DOHH2 (cell line): ENCODE results near the gene ITPR2.

Experiments
- H3F3A ChIP-seq: fragments of 200-600 bp; sonication (generic), shearing (Covaris generic); 2 replicates; pipeline ENCODE4 v1.6.0; 2016; ENCODE audit warnings: antibody characterized with exemption, mild to moderate bottlenecking; ENCODE audit not compliant: control insufficient read depth, insufficient read depth
- H3K27ac ChIP-seq: fragments of 200-600 bp; sonication (generic); 2 replicates; pipeline ENCODE4 v1.5.1; 2014; ENCODE audit warnings: low read depth, mild to moderate bottlenecking, low read length, moderate library complexity
- H3K27me3 ChIP-seq: fragments of 200-600 bp; sonication (generic); 2 replicates; pipeline ENCODE4 v1.6.1; 2014; ENCODE audit warnings: mild to moderate bottlenecking, low read length, mixed read lengths; ENCODE audit not compliant: control insufficient read depth
- H3K36me3 ChIP-seq: fragments of 200-600 bp; sonication (generic); 2 replicates; pipeline ENCODE4 v1.6.1; 2014; ENCODE audit warnings: mild to moderate bottlenecking, low read length, moderate library complexity, mixed read lengths; ENCODE audit not compliant: control insufficient read depth
- H3K4me1 ChIP-seq: fragments of 200-600 bp; sonication (generic); 2 replicates; pipeline ENCODE4 v1.6.1; 2014; ENCODE audit warnings: mild to moderate bottlenecking, low read length, mixed read lengths; ENCODE audit not compliant: control insufficient read depth
- H3K4me2 ChIP-seq: fragments of 200-600 bp; sonication (generic); 2 replicates; pipeline ENCODE4 v1.6.0; 2014; ENCODE audit warnings: mild to moderate bottlenecking, low read length, moderate library complexity
- H3K4me3 ChIP-seq: fragments of 200-600 bp; sonication (generic); 2 replicates; pipeline ENCODE4 v1.5.1; 2014; ENCODE audit warnings: mild to moderate bottlenecking, low read length, mixed read lengths
- H3K79me2 ChIP-seq: fragments of 200-600 bp; sonication (generic); 2 replicates; pipeline ENCODE4 v1.6.1; 2014; ENCODE audit warnings: mild to moderate bottlenecking, low read length, mixed read lengths; ENCODE audit not compliant: control insufficient read depth
- H3K9me2 ChIP-seq: fragments of 200-600 bp; sonication (generic); replicated peaks from 2 replicates; pipeline ENCODE4 v1.6.1; 2014; ENCODE audit warnings: mild to moderate bottlenecking, low read length, mixed read lengths; ENCODE audit not compliant: control insufficient read depth
- H3K9me3 ChIP-seq: fragments of 200-600 bp; sonication (generic); 2 replicates; pipeline ENCODE4 v1.6.1; 2014; ENCODE audit warnings: antibody characterized with exemption, low read length, mixed read lengths; ENCODE audit not compliant: control insufficient read depth, insufficient read depth
- H4K20me1 ChIP-seq: fragments of 200-600 bp; sonication (generic); 2 replicates; pipeline ENCODE4 v1.6.0; 2014; ENCODE audit warnings: low read depth, mild to moderate bottlenecking, antibody characterized with exemption, low read length, moderate library complexity; ENCODE audit not compliant: control insufficient read depth, insufficient read depth
- EZH2phosphoT487 ChIP-seq: fragments of 200-600 bp; sonication (generic); IDR thresholded peaks from 2 replicates; pipeline ENCODE4 v1.6.1; 2017; ENCODE audit warnings: borderline replicate concordance, mild to moderate bottlenecking, antibody characterized with exemption, low read length, moderate library complexity, mixed read lengths
- TF ChIP-seq, protein P1 (sequence below): fragments of 200-600 bp; sonication (generic); IDR thresholded peaks from one replicate; pipeline ENCODE4 v1.5.1; 2014; ENCODE audit warnings: antibody characterized with exemption, mild to moderate bottlenecking, low read depth, low read length; ENCODE audit not compliant: poor library complexity, severe bottlenecking

Gene ITPR2

DNA sequence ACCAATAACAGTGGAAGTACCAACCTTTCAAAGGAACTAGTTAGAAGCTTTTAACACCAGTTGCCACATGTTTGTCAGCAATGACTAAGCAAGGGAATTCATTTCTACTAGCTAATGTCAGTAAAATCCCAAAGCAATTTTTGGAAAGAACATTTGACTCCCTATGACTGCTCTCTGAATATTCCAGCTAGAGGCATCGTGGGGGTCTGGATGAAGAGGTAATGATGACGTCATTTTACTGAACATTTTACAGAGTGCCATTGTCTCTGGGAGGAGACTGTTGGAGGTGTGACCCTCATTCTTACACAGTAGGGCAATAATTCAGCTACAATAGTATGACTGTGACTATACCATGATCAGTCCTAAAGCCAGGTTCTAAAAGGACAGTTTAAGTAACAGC, 204.8 kb downstream of the ITPR2 start:
- Histone ChIP-seq H4K20me1 (no peaks in the 10 kb centered on the region), H3K79me2 (no peaks in the 10 kb centered on the region), H3K36me3 (peaks cover 7% of the 10 kb centered on the region; the same call in 1 of the 2 replicates), H3K9me3 (no peaks in the 10 kb centered on the region), H3K27me3 (no peaks in the 10 kb centered on the region), H3K4me1 (no peaks in the 10 kb centered on the region), H3K9me2 (no peaks in the 10 kb centered on the region), H3F3A (no peaks in the 10 kb centered on the region), H3K4me3 (no peak overlapping the region), H3K4me2 (no peak overlapping the region), H3K27ac (no peak overlapping the region)
- TF ChIP-seq EZH2phosphoT487: no peak
- TF ChIP-seq, protein P1, sequence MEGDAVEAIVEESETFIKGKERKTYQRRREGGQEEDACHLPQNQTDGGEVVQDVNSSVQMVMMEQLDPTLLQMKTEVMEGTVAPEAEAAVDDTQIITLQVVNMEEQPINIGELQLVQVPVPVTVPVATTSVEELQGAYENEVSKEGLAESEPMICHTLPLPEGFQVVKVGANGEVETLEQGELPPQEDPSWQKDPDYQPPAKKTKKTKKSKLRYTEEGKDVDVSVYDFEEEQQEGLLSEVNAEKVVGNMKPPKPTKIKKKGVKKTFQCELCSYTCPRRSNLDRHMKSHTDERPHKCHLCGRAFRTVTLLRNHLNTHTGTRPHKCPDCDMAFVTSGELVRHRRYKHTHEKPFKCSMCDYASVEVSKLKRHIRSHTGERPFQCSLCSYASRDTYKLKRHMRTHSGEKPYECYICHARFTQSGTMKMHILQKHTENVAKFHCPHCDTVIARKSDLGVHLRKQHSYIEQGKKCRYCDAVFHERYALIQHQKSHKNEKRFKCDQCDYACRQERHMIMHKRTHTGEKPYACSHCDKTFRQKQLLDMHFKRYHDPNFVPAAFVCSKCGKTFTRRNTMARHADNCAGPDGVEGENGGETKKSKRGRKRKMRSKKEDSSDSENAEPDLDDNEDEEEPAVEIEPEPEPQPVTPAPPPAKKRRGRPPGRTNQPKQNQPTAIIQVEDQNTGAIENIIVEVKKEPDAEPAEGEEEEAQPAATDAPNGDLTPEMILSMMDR: no peak

DNA sequence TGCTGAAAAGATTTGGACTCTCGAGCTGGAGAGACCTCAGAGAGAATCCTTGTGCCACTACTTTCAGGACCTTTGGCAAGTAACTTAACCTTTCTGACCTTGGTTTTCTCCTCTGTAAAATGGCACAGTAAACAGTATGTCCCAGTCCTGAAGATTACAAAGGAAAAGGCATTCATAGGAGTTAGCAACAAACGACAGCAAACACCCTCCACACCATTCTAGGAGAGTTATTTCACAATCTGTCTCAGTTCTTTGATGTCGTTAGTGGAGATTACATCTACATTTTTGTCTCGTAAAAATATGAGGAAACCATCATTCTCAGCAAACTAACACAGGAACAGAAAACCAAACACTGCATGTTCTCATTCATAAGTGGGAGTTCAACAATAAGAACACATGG, 205.7 kb downstream of the ITPR2 start:
- no peak for TF ChIP-seq EZH2phosphoT487
- Histone ChIP-seq H3K9me2 (no peaks in the 10 kb centered on the region), H4K20me1 (no peaks in the 10 kb centered on the region), H3K4me1 (no peaks in the 10 kb centered on the region), H3K27ac (no peak overlapping the region), H3K4me2 (no peak overlapping the region), H3K9me3 (no peaks in the 10 kb centered on the region), H3K79me2 (no peaks in the 10 kb centered on the region), H3K4me3 (no peak overlapping the region), H3K36me3 (peaks cover 7% of the 10 kb centered on the region; the same call in 1 of the 2 replicates), H3K27me3 (no peaks in the 10 kb centered on the region), H3F3A (no peaks in the 10 kb centered on the region)

DNA sequence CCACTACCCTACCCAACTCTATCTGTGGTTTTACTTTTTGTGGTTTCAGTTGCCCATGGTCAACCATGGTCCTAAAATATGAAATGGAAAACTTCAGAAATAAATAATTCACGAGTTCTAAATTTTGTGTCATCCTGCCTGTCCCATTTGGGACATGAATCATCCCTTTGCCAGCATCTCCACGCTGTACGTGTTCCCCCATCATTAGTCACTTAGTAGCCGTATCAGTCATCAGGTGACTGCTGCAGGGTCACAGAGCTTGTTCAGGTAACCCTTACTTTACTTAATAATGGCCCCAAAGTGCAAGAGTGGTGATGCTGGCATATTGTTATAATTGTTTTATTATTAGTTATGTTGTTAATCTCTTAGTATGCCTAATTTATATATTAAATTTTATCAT, 209.9 kb downstream of the ITPR2 start:
- TF ChIP-seq, protein P1: no peak
- TF ChIP-seq EZH2phosphoT487: no peak
- H3K27me3 ChIP-seq: no peaks in the 10 kb centered on the region
- peaks cover 28% of the 10 kb centered on the region for H3K36me3 ChIP-seq
- H3F3A ChIP-seq: no peaks in the 10 kb centered on the region
- H3K27ac ChIP-seq: no peak overlapping the region
- no peaks in the 10 kb centered on the region for H3K9me2 ChIP-seq
- no peaks in the 10 kb centered on the region for H3K4me1 ChIP-seq
- H3K9me3 ChIP-seq: no peaks in the 10 kb centered on the region
- no peak overlapping the region for H3K4me3 ChIP-seq
- no peak overlapping the region for H3K4me2 ChIP-seq
- H3K79me2 ChIP-seq: no peaks in the 10 kb centered on the region
- H4K20me1 ChIP-seq: 0 out of 2 replicates have a peak, but pooled peaks cover 5% of the 10 kb centered on the region

DNA sequence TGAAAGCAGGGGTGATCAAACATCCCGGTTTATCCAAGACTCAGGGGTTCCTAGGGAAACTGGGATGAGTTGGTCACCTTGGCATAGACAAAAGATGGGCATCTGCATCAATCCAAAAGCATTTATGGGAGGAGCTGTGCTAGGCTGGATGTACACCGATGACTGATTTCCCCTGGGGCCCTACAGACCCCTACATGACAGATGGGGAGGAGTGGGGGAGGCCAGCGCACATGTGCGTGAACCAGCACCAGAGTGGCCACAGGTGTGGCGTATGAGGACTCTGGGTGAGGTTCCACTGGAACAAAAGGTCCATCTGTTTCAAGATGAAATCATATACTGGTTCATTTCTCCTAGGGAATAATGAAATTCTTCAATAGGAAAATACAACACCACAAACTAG, 210.4 kb downstream of the ITPR2 start:
- H3K27me3 ChIP-seq: no peaks in the 10 kb centered on the region
- H3K4me2 ChIP-seq: no peak overlapping the region
- peaks cover 28% of the 10 kb centered on the region for H3K36me3 ChIP-seq
- H3K79me2 ChIP-seq: no peaks in the 10 kb centered on the region
- no peaks in the 10 kb centered on the region for H3K9me2 ChIP-seq
- no peak overlapping the region for H3K27ac ChIP-seq
- no peaks in the 10 kb centered on the region for H3K4me1 ChIP-seq
- TF ChIP-seq, protein P1: no peak
- TF ChIP-seq EZH2phosphoT487: no peak
- no peaks in the 10 kb centered on the region for H3F3A ChIP-seq
- H4K20me1 ChIP-seq: 0 out of 2 replicates have a peak, but pooled peaks cover 5% of the 10 kb centered on the region
- H3K4me3 ChIP-seq: no peak overlapping the region
- no peaks in the 10 kb centered on the region for H3K9me3 ChIP-seq
